HG02840 (cell line): ENCODE results near the gene SIGLEC8.
"Not testable (repeated sequence)": the region's sequence is repeated elsewhere in the genome, so short reads cannot be mapped to it uniquely, and the experiment has no call there.

Experiments
- ATAC-seq: cut with Tn5 transposase; IDR thresholded peaks from one replicate; pipeline ENCODE4 v1.9.1; 2021; ENCODE audit warnings: mild to moderate bottlenecking, moderate library complexity, moderate number of reproducible peaks; ENCODE audit not compliant: unreplicated experiment, low FRiP score

Gene SIGLEC8

GRCh38 chr19:51448411-51449016 is 9.7 kb downstream of the SIGLEC8 start:
- no peak for ATAC-seq

- no peak for ATAC-seq
Observed at GRCh38 chr19:51448011-51448410, 10.2 kb downstream of the SIGLEC8 start.

GRCh38 chr19:51447510-51447909 is 10.7 kb downstream of the SIGLEC8 start:
- not testable (repeated sequence) for ATAC-seq

- ATAC-seq, result peak; percentile 86
Observed at GRCh38 chr19:51441410-51442390, 16.6 kb downstream of the SIGLEC8 start.

- no peak for ATAC-seq
Observed at GRCh38 chr19:51440846-51441409, 17.3 kb downstream of the SIGLEC8 start.

- ATAC-seq, result no peak
Observed at GRCh38 chr19:51440052-51440451, 18.2 kb downstream of the SIGLEC8 start.

- ATAC-seq, result no peak
Observed at GRCh38 chr19:51439021-51439465, 19.2 kb downstream of the SIGLEC8 start.

- ATAC-seq, result no peak
Observed at GRCh38 chr19:51434456-51434855, 23.8 kb downstream of the SIGLEC8 start.

GRCh38 chr19:51433043-51433442 is 25.2 kb downstream of the SIGLEC8 start:
- ATAC-seq, result no peak

GRCh38 chr19:51431124-51431523 is 27.1 kb downstream of the SIGLEC8 start:
- no peak for ATAC-seq

- no peak for ATAC-seq
Observed at GRCh38 chr19:51430221-51430620, 28.0 kb downstream of the SIGLEC8 start.

- ATAC-seq, result no peak
Observed at GRCh38 chr19:51427201-51427600, 31.1 kb downstream of the SIGLEC8 start.

- ATAC-seq, result no peak
Observed at GRCh38 chr19:51422053-51422448, 36.2 kb downstream of the SIGLEC8 start.

GRCh38 chr19:51421229-51422052 is 36.8 kb downstream of the SIGLEC8 start:
- no peak for ATAC-seq

GRCh38 chr19:51420511-51420910 is 37.7 kb downstream of the SIGLEC8 start:
- ATAC-seq, result not testable (repeated sequence)

- no peak for ATAC-seq
Observed at GRCh38 chr19:51418707-51419106, 39.5 kb downstream of the SIGLEC8 start.

- ATAC-seq, result peak; percentile 40
Observed at GRCh38 chr19:51417810-51418157, 40.5 kb downstream of the SIGLEC8 start.

- ATAC-seq, result peak; percentile 58
Observed at GRCh38 chr19:51417107-51417809, 41.0 kb downstream of the SIGLEC8 start, which contains the start of gene SIGLEC10. Gene SIGLEC10, minus strand, starts transcription at chr19:51417642. Its CDS starts 61 bp downstream, at chr19:51417581.

GRCh38 chr19:51416422-51416821 is 41.8 kb downstream of the SIGLEC8 start:
- ATAC-seq, result not testable (repeated sequence)

- no peak for ATAC-seq
Observed at GRCh38 chr19:51415187-51415586, 43.1 kb downstream of the SIGLEC8 start.
